Colonic mucosa (tissue), 4 donors: ENCODE data around the gene ADORA1. TPM values are rescaled to one million over a fixed set of nuclear protein-coding genes. Genes with fewer than 3 reads are reported as not detected.

ENCODE experiments used
- DNase-seq: peaks from one replicate; pipeline ENCODE4 v3.0.0-alpha.2; 2020
- H3K27ac ChIP-seq: fragments of 200-600 bp; one replicate; pipeline ENCODE4 v1.8.0; 2021
- H3K27me3 ChIP-seq: fragments of 200-600 bp; one replicate; pipeline ENCODE4 v1.8.0; 2021
- H3K36me3 ChIP-seq: fragments of 200-600 bp; one replicate; pipeline ENCODE4 v1.8.0; 2021
- H3K4me1 ChIP-seq: fragments of 200-600 bp; one replicate; pipeline ENCODE4 v1.8.0; 2021; ENCODE audit warnings: mild to moderate bottlenecking
- H3K4me3 ChIP-seq: fragments of 200-600 bp; one replicate; pipeline ENCODE4 v1.8.0; 2021
- H3K9ac ChIP-seq, 2 donors: one replicate each; pipeline ENCODE4 v1.7.0; 2013; ENCODE audit warnings: control low read depth in 2 of 2, low read depth in 2 of 2, low read length in 2 of 2
- H3K9me3 ChIP-seq: fragments of 200-600 bp; one replicate; pipeline ENCODE4 v1.8.0; 2021
- intact Hi-C: fragments of 100-400 bp; cut with DNase I; formaldehyde crosslinking; loops from one replicate; pipeline ENCODE4 v1.14.1; 2022
- total RNA-seq, 2 donors: library from RNA; stranded (reverse); fragmentation: NEBNext Ultra II Directional in 1 of 2; extraction: Animal tissue kit (Norgen Biotek cat#: 25700) in 1 of 2; gene quantifications; one replicate each; pipeline ENCODE4 v1.2.1, GENCODE V29; 2021
- TF ChIP-seq, protein P1 (sequence below): fragments of 200-600 bp; IDR thresholded peaks from one replicate; pipeline ENCODE4 v1.8.0; 2022; ENCODE audit warnings: antibody characterized with exemption, mild to moderate bottlenecking
- donor health status: healthy.
- donor health status: DM: no; HTN: no; CAD: no.
- donor health status: DM: no; HTN: no; CAD: no.

The ADORA1 gene
- total RNA-seq, 2 donors from 2014 or later: 0.42 to 1.6 TPM

DNA sequence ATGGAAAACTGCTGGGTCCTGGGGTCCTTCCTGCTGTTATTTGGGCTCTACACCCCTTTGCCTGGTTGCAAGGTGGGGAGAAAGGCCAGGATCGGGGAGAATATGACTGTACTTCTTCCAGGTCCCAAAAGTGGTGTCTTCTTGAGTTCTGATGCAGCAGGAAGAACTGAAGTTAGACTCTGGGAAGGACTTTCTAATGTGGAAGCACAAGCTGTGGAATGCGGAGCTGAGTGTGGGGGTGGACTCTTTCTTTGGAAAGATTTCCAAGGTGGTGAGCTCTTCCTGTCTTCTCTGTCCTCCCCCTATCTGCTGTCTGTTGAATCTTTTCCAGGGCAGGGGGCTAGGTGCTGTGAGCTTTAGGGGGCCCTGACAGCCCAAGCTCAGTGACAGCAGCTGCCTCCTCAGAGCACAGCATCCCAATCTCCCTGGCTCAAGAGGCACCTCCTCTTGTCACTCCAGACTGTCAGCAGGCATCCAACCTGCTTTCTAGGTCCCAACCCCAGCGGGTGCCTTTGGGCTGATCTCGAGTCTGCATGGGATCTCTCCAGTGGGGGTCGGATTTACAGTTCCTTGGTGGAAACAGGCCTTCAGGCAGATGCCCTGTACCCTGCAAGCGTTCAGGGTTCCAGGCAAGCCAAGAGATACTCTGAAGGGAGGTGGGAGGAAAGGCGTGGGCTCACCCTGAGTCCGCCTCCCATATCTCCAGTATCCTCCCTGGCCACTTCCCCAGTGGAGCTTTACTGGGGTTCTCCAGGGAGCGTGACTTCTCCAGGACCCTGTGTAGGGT, 23.2 kb downstream of the ADORA1 start:
- H3K36me3 ChIP-seq: no peaks in the 10 kb centered on the region
- H3K4me3 ChIP-seq: no peak overlapping the region
- H3K9me3 ChIP-seq: no peaks in the 10 kb centered on the region
- no peak overlapping the region for H3K9ac ChIP-seq
- intact Hi-C loops: no loop called here
- H3K27ac ChIP-seq: no peak overlapping the region
- no peaks in the 10 kb centered on the region for H3K4me1 ChIP-seq
- no peaks in the 10 kb centered on the region for H3K27me3 ChIP-seq
- TF ChIP-seq, protein P1, sequence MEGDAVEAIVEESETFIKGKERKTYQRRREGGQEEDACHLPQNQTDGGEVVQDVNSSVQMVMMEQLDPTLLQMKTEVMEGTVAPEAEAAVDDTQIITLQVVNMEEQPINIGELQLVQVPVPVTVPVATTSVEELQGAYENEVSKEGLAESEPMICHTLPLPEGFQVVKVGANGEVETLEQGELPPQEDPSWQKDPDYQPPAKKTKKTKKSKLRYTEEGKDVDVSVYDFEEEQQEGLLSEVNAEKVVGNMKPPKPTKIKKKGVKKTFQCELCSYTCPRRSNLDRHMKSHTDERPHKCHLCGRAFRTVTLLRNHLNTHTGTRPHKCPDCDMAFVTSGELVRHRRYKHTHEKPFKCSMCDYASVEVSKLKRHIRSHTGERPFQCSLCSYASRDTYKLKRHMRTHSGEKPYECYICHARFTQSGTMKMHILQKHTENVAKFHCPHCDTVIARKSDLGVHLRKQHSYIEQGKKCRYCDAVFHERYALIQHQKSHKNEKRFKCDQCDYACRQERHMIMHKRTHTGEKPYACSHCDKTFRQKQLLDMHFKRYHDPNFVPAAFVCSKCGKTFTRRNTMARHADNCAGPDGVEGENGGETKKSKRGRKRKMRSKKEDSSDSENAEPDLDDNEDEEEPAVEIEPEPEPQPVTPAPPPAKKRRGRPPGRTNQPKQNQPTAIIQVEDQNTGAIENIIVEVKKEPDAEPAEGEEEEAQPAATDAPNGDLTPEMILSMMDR: no peak
- DNase-seq: no peak

DNA sequence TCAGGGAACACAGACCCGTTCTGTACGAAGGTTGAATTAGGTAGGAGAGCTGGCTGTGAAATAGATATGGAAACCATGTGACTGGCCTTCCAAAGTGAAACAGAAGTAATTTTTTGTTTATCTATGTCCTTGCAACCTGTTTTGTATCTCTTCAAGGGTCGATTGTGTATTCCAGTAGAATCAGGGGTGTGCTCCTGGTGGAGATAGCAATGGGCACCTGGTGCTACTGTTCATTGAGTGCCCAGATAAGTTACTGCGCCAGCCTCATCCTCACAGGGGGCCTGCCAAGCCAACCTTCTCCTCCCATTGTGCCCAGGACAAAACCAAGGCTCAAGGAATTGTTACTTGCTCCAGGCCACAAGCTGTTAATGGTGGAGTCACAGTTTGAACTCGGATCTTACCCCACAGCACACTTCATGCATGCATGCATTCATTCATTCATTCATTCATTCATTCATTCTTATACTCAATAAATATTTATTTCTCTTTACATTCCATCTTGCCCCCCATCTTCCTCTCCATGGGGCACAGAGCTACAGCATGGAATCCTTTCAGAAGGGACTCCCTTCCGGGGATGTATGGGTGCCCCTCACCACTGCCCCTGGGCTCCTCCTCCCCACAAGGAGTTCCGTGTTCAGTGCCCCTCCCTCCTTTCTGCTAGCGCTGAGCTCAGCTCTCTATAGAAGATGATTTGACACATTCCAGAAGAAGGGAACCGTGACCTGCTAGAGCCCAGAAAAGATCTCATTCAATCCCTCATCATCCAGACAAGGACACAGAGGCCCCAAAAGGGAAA, 24.0 kb downstream of the ADORA1 start:
- Histone ChIP-seq H3K27ac (no peak overlapping the region), H3K27me3 (no peaks in the 10 kb centered on the region), H3K36me3 (no peaks in the 10 kb centered on the region), H3K9me3 (no peaks in the 10 kb centered on the region), H3K9ac (no peak overlapping the region), H3K4me3 (no peak overlapping the region), H3K4me1 (no peaks in the 10 kb centered on the region)
- intact Hi-C loops: no loop called here
- DNase-seq: no peak
- TF ChIP-seq, protein P1: no peak

DNA sequence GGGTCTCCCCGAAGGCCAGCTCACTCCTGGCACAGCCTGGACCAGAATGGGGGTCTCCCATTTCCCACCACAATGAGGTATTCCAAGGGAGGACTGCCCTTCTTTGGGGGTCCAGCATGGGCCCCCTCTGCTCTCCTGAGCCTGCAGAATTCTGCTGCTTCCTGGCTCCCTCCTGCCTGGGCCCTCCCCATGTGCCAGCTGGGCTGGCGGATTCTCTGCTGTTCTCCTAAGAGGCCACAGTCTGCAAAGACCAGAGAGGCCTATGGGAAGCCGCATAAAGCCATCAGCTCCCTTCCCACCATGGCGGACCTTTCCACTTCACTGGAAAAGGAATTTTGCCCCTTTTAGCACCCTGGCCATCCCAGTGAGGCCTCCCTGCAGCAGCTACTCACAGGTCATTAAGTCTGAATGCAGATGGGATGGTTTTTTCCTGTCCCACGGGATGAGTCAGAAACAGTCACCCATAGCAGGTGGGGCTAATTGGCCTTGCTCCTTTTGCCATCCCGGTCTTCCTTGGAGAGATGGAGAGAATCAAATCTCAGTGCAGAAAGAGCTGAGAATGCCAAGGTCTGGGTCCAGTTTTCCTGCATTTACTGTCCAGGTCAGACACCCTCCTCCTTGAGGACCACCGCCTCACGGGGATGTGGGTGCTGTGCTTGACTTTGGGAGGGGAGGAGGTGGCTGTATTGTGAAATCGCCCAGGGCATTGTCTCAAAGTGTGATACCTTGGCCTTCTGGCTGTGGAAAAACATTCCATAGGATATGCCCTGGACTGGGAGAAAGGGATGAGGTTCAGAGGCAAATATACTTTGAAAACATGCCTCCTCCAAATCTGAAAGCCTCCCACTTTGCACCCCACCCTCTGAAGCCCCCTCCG, 24.9 kb downstream of the ADORA1 start:
- Histone ChIP-seq H3K4me3 (no peak overlapping the region), H3K27ac (no peak overlapping the region), H3K4me1 (no peaks in the 10 kb centered on the region), H3K27me3 (no peaks in the 10 kb centered on the region), H3K9ac (no peak overlapping the region), H3K36me3 (no peaks in the 10 kb centered on the region), H3K9me3 (no peaks in the 10 kb centered on the region)
- TF ChIP-seq, protein P1: no peak
- intact Hi-C loops: no loop called here
- DNase-seq: no peak

DNA sequence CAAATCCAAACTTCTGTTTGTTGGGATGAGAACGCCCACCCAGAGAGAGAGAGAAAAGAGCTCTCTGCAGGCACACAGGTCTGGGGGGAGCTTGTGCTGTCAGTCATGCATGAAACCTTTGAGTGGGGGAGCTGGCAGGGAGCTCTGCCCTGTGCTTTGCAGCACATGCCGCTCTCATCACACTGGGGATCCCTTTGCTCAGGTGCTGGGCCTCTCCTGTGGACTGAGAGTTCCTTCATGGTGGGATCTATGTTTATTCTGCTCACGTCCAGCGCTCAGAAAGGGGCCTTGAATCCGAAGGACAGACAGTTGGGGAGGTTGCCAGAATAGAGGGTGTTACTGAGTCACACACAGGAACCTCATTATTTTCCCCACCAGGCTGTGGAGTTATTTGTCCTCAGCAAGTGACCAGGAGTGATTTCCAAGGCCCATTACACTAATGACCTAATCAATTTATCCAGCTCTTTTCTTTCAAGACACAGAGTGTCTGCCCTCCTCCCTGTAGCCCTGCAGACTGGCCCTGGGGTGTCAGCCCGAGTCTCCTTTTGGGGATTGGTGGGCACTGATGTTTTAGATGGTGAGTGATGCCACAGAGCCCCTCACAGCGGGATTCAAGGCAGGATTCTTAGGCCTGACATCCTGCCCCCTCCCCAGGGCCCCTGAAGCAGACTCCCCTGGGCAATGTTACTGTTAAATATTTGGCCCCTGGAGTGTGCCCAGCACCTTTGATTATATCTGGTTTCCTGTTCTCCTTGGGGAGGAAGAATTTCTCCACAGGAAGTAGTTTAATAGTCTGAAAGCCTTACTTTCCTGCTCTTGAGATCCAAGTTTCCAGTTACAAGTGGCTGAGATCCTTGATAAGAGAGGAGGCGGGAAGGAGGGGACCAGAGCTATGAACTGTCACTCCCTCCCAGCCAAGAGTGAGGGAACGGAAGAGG, 25.8 kb downstream of the ADORA1 start:
- no peaks in the 10 kb centered on the region for H3K36me3 ChIP-seq
- H3K27ac ChIP-seq: no peak overlapping the region
- H3K27me3 ChIP-seq: no peaks in the 10 kb centered on the region
- no peak overlapping the region for H3K4me3 ChIP-seq
- no peaks in the 10 kb centered on the region for H3K4me1 ChIP-seq
- TF ChIP-seq, protein P1: no peak
- intact Hi-C loops: no loop called here
- DNase-seq: no peak
- no peaks in the 10 kb centered on the region for H3K9me3 ChIP-seq
- no peak overlapping the region for H3K9ac ChIP-seq
